ENCODE results near the gene POLR1C.
"Not testable (repeated sequence)": the region's sequence is repeated elsewhere in the genome, so short reads cannot be mapped to it uniquely, and the experiment has no call there.

- not testable (repeated sequence) for TF ChIP-seq EZH2 (IDR thresholded peaks at IDR 0.05; ENCODE audit: insufficient read depth, poor library complexity, severe bottlenecking); EZH2phosphoT487 (IDR thresholded peaks at IDR 0.05; ENCODE audit: insufficient read depth, low read depth)
Measured at GRCh38 chr6:43539409-43539808, 22.5 kb downstream of the POLR1C start.
